Measurements from ENCODE around the gene UNC45B.
"Not testable (repeated sequence)": the region's sequence is repeated elsewhere in the genome, so short reads cannot be mapped to it uniquely, and the experiment has no call there.

Gene UNC45B

GRCh38 chr17:35222452-35222851 lies 74.8 kb downstream of the UNC45B start:
- no peak for DNase-seq (ENCODE audit: extremely low read depth, low read depth)
- no peak for TF ChIP-seq CTCF (IDR thresholded peaks at IDR 0.05; ENCODE audit: low read depth, low read length)

- DNase-seq (ENCODE audit: extremely low read depth, low read depth), result no peak
- no peak for TF ChIP-seq CTCF (IDR thresholded peaks at IDR 0.05; ENCODE audit: low read depth, low read length)
These were observed 76.8 kb downstream of the UNC45B start for GRCh38 chr17:35224436-35224835.

- no peak for DNase-seq (ENCODE audit: extremely low read depth, low read depth)
- TF ChIP-seq CTCF (IDR thresholded peaks at IDR 0.05; ENCODE audit: low read depth, low read length), result no peak
These were observed 79.9 kb downstream of the UNC45B start for GRCh38 chr17:35227546-35227945.

GRCh38 chr17:35229638-35230037 lies 82.0 kb downstream of the UNC45B start:
- no peak for TF ChIP-seq CTCF (IDR thresholded peaks at IDR 0.05; ENCODE audit: low read depth, low read length)
- DNase-seq (ENCODE audit: extremely low read depth, low read depth), result no peak

- DNase-seq (ENCODE audit: extremely low read depth, low read depth), result not testable (repeated sequence)
These were observed 86.7 kb downstream of the UNC45B start for GRCh38 chr17:35234315-35234714.

- DNase-seq (ENCODE audit: extremely low read depth, low read depth), result no peak
- no peak for TF ChIP-seq CTCF (IDR thresholded peaks at IDR 0.05; ENCODE audit: low read depth, low read length)
These were observed 87.7 kb downstream of the UNC45B start for GRCh38 chr17:35235289-35235688.

- no peak for TF ChIP-seq CTCF (IDR thresholded peaks at IDR 0.05; ENCODE audit: low read depth, low read length)
- no peak for DNase-seq (ENCODE audit: extremely low read depth, low read depth)
These were observed 88.3 kb downstream of the UNC45B start for GRCh38 chr17:35235917-35236316.

- no peak for TF ChIP-seq CTCF (IDR thresholded peaks at IDR 0.05; ENCODE audit: low read depth, low read length)
- no peak for DNase-seq (ENCODE audit: extremely low read depth, low read depth)
These were observed 89.2 kb downstream of the UNC45B start for GRCh38 chr17:35236821-35237220.

Data from AG09319 (cell line).